ENCODE data around the gene TENM4.

TENM4 gene

GRCh38 chr11:79352349-79352703, 88.5 kb downstream of the TENM4 start:
- H3K4me3 ChIP-seq (ENCODE audit: low read depth, low read length): no peak overlapping the region

GRCh38 chr11:79348976-79349682, 91.7 kb downstream of the TENM4 start:
- no peak overlapping the region for H3K4me3 ChIP-seq (ENCODE audit: low read depth, low read length)

- no peak overlapping the region for H3K4me3 ChIP-seq (ENCODE audit: low read depth, low read length)
These were observed 94.8 kb downstream of the TENM4 start for GRCh38 chr11:79346021-79346420.

GRCh38 chr11:79344753-79345294, 96.0 kb downstream of the TENM4 start:
- H3K4me3 ChIP-seq (ENCODE audit: low read depth, low read length): no peak overlapping the region

GRCh38 chr11:79342686-79343085, 98.1 kb downstream of the TENM4 start:
- H3K4me3 ChIP-seq (ENCODE audit: low read depth, low read length): no peak overlapping the region

- H3K4me3 ChIP-seq (ENCODE audit: low read depth, low read length): no peak overlapping the region
These were observed 98.6 kb downstream of the TENM4 start for GRCh38 chr11:79342236-79342635.

- H3K4me3 ChIP-seq (ENCODE audit: low read depth, low read length): no peak overlapping the region
These were observed 100.3 kb downstream of the TENM4 start for GRCh38 chr11:79340535-79340934.

GRCh38 chr11:79336797-79337517, 103.9 kb downstream of the TENM4 start:
- H3K4me3 ChIP-seq (ENCODE audit: low read depth, low read length): no peak overlapping the region

GRCh38 chr11:79335681-79336080, 105.1 kb downstream of the TENM4 start:
- H3K4me3 ChIP-seq (ENCODE audit: low read depth, low read length): no peak overlapping the region

GRCh38 chr11:79333355-79333754, 107.5 kb downstream of the TENM4 start:
- H3K4me3 ChIP-seq (ENCODE audit: low read depth, low read length): no peak overlapping the region

- H3K4me3 ChIP-seq (ENCODE audit: low read depth, low read length): no peak overlapping the region
These were observed 108.8 kb downstream of the TENM4 start for GRCh38 chr11:79332017-79332416.

- H3K4me3 ChIP-seq (ENCODE audit: low read depth, low read length): no peak overlapping the region
These were observed 109.5 kb downstream of the TENM4 start for GRCh38 chr11:79331203-79331901.

GRCh38 chr11:79330651-79331050, 110.2 kb downstream of the TENM4 start:
- no peak overlapping the region for H3K4me3 ChIP-seq (ENCODE audit: low read depth, low read length)

GRCh38 chr11:79329561-79329960, 111.3 kb downstream of the TENM4 start:
- H3K4me3 ChIP-seq (ENCODE audit: low read depth, low read length): no peak overlapping the region

GRCh38 chr11:79328402-79328801, 112.4 kb downstream of the TENM4 start:
- no peak overlapping the region for H3K4me3 ChIP-seq (ENCODE audit: low read depth, low read length)

- H3K4me3 ChIP-seq (ENCODE audit: low read depth, low read length): no peak overlapping the region
These were observed 115.0 kb downstream of the TENM4 start for GRCh38 chr11:79325851-79326250.

- H3K4me3 ChIP-seq (ENCODE audit: low read depth, low read length): no peak overlapping the region
These were observed 119.6 kb downstream of the TENM4 start for GRCh38 chr11:79321263-79321662.

- no peak overlapping the region for H3K4me3 ChIP-seq (ENCODE audit: low read depth, low read length)
These were observed 125.7 kb downstream of the TENM4 start for GRCh38 chr11:79314906-79315689.

GRCh38 chr11:79313530-79313913, 127.3 kb downstream of the TENM4 start:
- H3K4me3 ChIP-seq (ENCODE audit: low read depth, low read length): no peak overlapping the region

GRCh38 chr11:79312617-79313529, 128.0 kb downstream of the TENM4 start:
- H3K4me3 ChIP-seq (ENCODE audit: low read depth, low read length): no peak overlapping the region
